GM19468 (cell line): ENCODE data around the gene TAOK3.

Experiments used
- ATAC-seq: cut with Tn5 transposase; IDR thresholded peaks from one replicate; pipeline ENCODE4 v1.9.1; 2021; ENCODE audit warnings: mild to moderate bottlenecking, moderate library complexity, moderate number of reproducible peaks; ENCODE audit not compliant: unreplicated experiment; ENCODE audit errors: extremely low read depth

The TAOK3 gene

DNA sequence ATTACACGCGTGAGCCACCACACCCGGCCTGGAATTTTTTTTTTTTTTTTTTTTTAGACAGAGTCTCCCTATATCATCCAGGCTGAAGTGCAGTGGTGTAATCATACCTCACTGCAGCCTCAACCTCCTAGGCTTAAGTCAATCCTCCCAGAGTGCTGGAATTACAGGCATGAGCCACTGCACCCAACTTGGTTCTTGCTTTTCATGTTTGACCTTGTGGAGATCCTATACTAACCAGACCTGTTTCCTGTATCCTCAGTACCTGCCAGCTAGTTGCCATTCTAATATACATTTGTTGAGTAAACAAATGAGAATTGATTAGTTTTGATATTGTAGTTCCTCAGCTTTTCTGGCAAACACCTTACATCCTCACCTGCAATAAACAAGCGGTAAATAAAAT is 265.7 kb downstream of the TAOK3 start:
- ATAC-seq, result no peak

GRCh38 chr12:118103601-118104382 is 268.9 kb downstream of the TAOK3 start, which contains the start of gene VSIG10:
TSS of gene VSIG10 (minus strand) at chr12:118104011. CDS start at chr12:118103671, 340 bp downstream.
- ATAC-seq, result no peak

DNA sequence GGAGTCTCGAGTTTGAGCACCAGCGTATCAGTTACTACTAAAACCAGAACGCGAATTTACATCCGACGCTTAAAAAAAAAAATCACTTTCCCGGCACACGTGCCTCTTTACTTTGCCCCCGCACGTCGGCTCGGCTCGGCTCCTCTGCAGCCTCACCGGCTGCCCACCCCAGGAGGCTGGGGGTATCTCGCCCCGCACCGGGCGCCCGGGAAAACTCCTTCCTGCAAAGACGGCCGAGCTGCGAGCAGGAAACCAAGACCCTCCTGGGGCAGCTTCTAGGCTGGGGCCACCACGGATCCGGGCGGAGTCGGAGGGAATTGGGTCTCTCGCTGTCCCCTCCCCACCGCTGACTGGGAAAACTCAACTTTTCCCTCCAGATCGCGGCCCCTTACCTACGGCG is 269.5 kb downstream of the TAOK3 start:
- ATAC-seq, result no peak

- no peak for ATAC-seq
Measured at GRCh38 chr12:118102609-118103008, 270.1 kb downstream of the TAOK3 start.

- ATAC-seq, result no peak
Measured at GRCh38 chr12:118102070-118102469, 270.6 kb downstream of the TAOK3 start.

GRCh38 chr12:118101051-118101450 is 271.7 kb downstream of the TAOK3 start:
- no peak for ATAC-seq
